ENCODE measurements around the gene INMT. TPM values are rescaled to one million over a fixed set of nuclear protein-coding genes. Genes with fewer than 3 reads are reported as not detected.

The INMT gene
- total and polyA plus RNA-seq, 2 donors (not counting 1 experiment from before 2014, with no cell fraction given), result 0.15 TPM; not detected in 1

DNA sequence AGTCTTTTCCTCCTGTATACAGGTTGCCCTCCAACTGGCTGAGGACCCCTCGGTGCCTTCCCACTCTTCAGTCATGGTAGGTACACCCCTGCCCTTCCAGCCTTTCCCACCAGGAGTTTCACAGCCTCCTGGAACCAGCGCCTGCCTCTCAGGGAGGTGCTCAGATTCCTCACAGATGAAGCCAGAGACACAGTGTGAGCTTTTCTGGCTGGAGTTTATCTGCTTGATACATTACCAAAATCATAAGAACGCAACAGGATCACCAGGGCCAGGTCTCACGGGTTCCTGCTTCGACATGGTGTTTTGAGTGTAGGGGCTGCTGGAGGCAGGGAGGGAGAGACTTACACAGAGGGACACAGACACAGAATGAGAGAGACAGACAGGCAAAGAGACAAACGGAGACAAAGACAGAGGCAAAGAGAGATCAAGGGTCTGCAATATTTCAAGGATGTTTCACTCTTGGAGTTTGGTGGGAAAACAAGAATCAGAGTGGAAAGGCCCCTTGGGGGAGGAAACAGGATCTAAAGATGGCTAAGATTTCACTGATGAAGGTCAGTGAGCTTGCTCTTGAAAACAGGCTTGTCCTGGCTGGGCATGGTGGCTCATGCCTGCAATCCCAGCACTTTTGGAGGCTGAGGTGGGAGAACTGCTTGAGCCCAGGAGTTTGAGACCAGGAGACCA lies 6.5 kb upstream of the INMT start:
- TF ChIP-seq, protein P1, sequence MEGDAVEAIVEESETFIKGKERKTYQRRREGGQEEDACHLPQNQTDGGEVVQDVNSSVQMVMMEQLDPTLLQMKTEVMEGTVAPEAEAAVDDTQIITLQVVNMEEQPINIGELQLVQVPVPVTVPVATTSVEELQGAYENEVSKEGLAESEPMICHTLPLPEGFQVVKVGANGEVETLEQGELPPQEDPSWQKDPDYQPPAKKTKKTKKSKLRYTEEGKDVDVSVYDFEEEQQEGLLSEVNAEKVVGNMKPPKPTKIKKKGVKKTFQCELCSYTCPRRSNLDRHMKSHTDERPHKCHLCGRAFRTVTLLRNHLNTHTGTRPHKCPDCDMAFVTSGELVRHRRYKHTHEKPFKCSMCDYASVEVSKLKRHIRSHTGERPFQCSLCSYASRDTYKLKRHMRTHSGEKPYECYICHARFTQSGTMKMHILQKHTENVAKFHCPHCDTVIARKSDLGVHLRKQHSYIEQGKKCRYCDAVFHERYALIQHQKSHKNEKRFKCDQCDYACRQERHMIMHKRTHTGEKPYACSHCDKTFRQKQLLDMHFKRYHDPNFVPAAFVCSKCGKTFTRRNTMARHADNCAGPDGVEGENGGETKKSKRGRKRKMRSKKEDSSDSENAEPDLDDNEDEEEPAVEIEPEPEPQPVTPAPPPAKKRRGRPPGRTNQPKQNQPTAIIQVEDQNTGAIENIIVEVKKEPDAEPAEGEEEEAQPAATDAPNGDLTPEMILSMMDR (IDR thresholded peaks at IDR 0.05), result no peak
- TF ChIP-seq EZH2 (IDR thresholded peaks at IDR 0.05; ENCODE audit: borderline replicate concordance, insufficient read depth, low read depth, low read length, poor library complexity, severe bottlenecking), result no peak
- Histone ChIP-seq H3K4me3 (ENCODE audit: control extremely low read depth in 1 of 5, extremely low read depth in 1 of 5, insufficient read depth in 1 of 5, low read depth in 2 of 5, low read length in 4 of 5) (no peak overlapping the region), H3K79me2 (ENCODE audit: control insufficient read depth, insufficient read depth, low read length) (no peaks in the 10 kb centered on the region), H3K9ac (ENCODE audit: low read length) (no peak overlapping the region), H3K4me2 (replicated peaks; ENCODE audit: low read depth, low read length, poor library complexity, severe bottlenecking) (no peak overlapping the region), H3K36me3 (replicated peaks in 1 of 2; ENCODE audit: control extremely low read depth in 1 of 2, control insufficient read depth in 1 of 2, extremely low read depth in 1 of 2, insufficient read depth in 2 of 2, low read length in 1 of 2) (no peaks in the 10 kb centered on the region), H4K20me1 (ENCODE audit: control insufficient read depth, insufficient read depth, low read length, poor library complexity, severe bottlenecking) (no peaks in the 10 kb centered on the region), H3K4me1 (ENCODE audit: control insufficient read depth in 2 of 2, insufficient read depth in 2 of 2, low read length in 2 of 2) (no peaks in the 10 kb centered on the region), H3K9me3 (ENCODE audit: control extremely low read depth in 1 of 3, control insufficient read depth in 2 of 3, insufficient read depth in 1 of 3, low read length in 2 of 3) (peaks cover 0 to 7% (median 0%) of the 10 kb centered on the region in 3 donors), H3K27me3 (replicated peaks in 1 of 4; ENCODE audit: control extremely low read depth in 1 of 4, control insufficient read depth in 3 of 4, insufficient read depth in 4 of 4, low read length in 3 of 4) (peaks cover 0 to 2% (median 0%) of the 10 kb centered on the region in 4 experiments), H3K27ac (ENCODE audit: low read length in 2 of 2) (no peak overlapping the region), H2AFZ (ENCODE audit: insufficient read depth, low read depth, low read length, poor library complexity, severe bottlenecking) (no peak overlapping the region)
- intact Hi-C loops (cut with micrococcal nuclease), result no loop called here
- Mint-ChIP-seq H3K27me3 (peaks cover 16% of the 10 kb centered on the region), H3K4me1 (peaks cover 2% of the 10 kb centered on the region), H3K27ac (no peak overlapping the region), H3K4me3 (no peak overlapping the region), H3K9me3 (ENCODE audit: insufficient read depth) (no peaks in the 10 kb centered on the region)
- ATAC-seq (ENCODE audit: low read depth), result no peak
- POLR2A ChIA-PET, result no interaction called here
- CTCF ChIA-PET, result interaction anchor here (1.6 kb wide), 1 partner anchor 9 kb away, joined by 4 read pairs; no protein-coding TSS in a partner anchor
- DNase-seq, result no peak
- 87% methylated on average over 4 of the region's 6 CpGs for WGBS (ENCODE audit: insufficient coverage)

DNA sequence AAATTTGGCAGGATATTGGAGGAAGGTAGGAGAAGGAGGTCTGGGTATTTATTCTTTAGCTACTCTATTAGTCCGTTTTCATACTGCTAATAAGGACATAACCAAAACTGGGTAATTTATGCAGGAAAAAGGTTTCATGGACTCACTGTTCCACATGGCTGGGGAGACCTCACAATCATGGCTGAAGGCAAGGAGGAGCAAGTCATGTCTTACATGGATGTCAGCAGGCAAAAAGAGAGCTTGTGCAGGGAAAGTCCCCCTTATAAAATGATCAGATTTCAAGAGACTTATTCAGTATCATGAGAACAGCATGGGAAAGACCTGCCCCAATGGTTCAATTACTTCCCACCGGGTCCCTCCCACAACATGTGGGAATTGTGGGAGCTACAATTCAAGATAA lies 1.9 kb upstream of the INMT start:
- no peak overlapping the region for H2AFZ ChIP-seq (ENCODE audit: insufficient read depth, low read depth, low read length, poor library complexity, severe bottlenecking)
- H3K9ac ChIP-seq (ENCODE audit: low read length), result no peak overlapping the region
- Mint-ChIP-seq H3K27ac (no peak overlapping the region), H3K4me1 (no peaks in the 10 kb centered on the region), H3K27me3 (peaks cover 5% of the 10 kb centered on the region), H3K9me3 (ENCODE audit: insufficient read depth) (no peaks in the 10 kb centered on the region), H3K4me3 (no peak overlapping the region)
- TF ChIP-seq, protein P1 (IDR thresholded peaks at IDR 0.05), result no peak
- H3K4me2 ChIP-seq (replicated peaks; ENCODE audit: low read depth, low read length, poor library complexity, severe bottlenecking), result no peak overlapping the region
- H3K36me3 ChIP-seq (replicated peaks in 1 of 2; ENCODE audit: control extremely low read depth in 1 of 2, control insufficient read depth in 1 of 2, extremely low read depth in 1 of 2, insufficient read depth in 2 of 2, low read length in 1 of 2), result no peaks in the 10 kb centered on the region
- no peaks in the 10 kb centered on the region for H3K4me1 ChIP-seq (ENCODE audit: control insufficient read depth in 2 of 2, insufficient read depth in 2 of 2, low read length in 2 of 2)
- ChIA-PET POLR2A (no interaction called here), CTCF (interaction anchor here (0.8 kb wide), 1 partner anchor 10 kb away, joined by 3 read pairs; no protein-coding TSS in a partner anchor)
- H3K79me2 ChIP-seq (ENCODE audit: control insufficient read depth, insufficient read depth, low read length), result no peaks in the 10 kb centered on the region
- DNase-seq (no peak), ATAC-seq (ENCODE audit: low read depth) (no peak)
- peaks cover 0 to 17% (median 0%) of the 10 kb centered on the region in 3 donors for H3K9me3 ChIP-seq (ENCODE audit: control extremely low read depth in 1 of 3, control insufficient read depth in 2 of 3, insufficient read depth in 1 of 3, low read length in 2 of 3)
- H3K4me3 ChIP-seq (ENCODE audit: control extremely low read depth in 1 of 5, extremely low read depth in 1 of 5, insufficient read depth in 1 of 5, low read depth in 2 of 5, low read length in 4 of 5), result no peak overlapping the region
- no peaks in the 10 kb centered on the region for H4K20me1 ChIP-seq (ENCODE audit: control insufficient read depth, insufficient read depth, low read length, poor library complexity, severe bottlenecking)
- intact Hi-C loops (cut with micrococcal nuclease), result no loop called here
- no peak overlapping the region for H3K27ac ChIP-seq (ENCODE audit: low read length in 2 of 2)
- H3K27me3 ChIP-seq (replicated peaks in 1 of 4; ENCODE audit: control extremely low read depth in 1 of 4, control insufficient read depth in 3 of 4, insufficient read depth in 4 of 4, low read length in 3 of 4), result no peaks in the 10 kb centered on the region
- 100% methylated on average over 1 of the region's 2 CpGs for WGBS (ENCODE audit: insufficient coverage)
